ENCODE results near the gene TTC13.
"Not testable (repeated sequence)": the region's sequence is repeated elsewhere in the genome, so short reads cannot be mapped to it uniquely, and the experiment has no call there.

The TTC13 gene

GRCh38 chr1:230978491-230979388, at the start of gene TTC13, which contains the start of gene ARV1:
Gene TTC13 (minus strand): TSS chr1:230978861. CDS start chr1:230978830, 31 bp downstream.
Gene ARV1 (plus strand): TSS chr1:230979094. CDS start chr1:230979106, 12 bp downstream.
- DNase-seq, result peak; percentile 95 to 98

DNA sequence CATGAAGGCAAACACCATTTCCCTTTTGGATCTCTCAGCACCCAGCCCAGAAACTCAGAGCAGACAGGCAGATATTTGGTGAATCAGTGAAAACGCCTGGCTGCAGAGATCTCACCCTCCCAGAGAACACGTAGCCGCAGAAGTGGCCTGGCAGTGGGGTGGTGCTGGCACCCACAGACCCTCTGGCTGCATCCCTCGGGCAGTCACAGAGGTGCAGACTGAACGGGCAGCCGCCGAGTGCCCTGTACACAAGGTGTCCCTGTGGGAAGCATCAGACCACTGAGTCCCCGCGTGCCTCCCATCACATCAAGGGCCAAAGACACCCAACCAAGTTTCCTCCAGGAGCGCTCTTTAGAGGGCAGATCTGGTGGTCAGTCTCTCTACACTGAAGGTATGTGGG, 49.3 kb upstream of the TTC13 start:
- DNase-seq, result no peak

DNA sequence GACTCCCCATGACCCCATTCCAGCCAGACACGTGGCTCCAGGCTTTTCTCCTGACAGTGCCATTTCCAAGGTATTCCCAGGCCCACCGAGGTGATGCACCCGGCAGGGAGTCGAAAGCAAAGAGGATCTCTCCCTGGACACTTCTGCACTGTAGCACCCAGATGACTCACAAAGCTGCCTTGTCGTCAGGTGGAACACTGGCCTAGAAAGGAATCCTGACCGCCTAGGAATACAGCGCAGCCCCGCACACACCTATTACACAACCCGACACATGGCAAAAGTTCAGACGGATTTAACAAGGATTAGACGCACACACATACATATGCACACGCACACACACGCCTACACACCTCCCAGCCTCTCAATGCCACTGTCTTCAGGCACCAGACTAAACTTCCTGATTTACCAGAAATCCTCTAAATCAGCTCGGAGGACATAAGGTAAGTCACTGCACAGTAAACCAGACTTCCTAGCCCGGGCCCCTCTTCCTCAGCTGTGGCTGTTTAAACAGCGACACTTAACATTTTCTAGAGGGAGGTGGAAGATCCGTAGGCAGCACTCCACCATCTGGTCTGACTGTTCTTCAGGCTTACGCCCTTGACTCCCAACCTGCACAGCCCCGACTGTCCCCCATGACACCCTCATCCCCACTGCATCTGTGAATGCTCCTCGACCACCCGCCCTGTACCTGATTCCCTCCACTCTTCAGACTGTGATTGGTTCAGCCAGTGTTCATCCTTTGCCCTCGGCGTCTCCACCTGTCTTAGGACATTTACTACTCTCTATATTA, 48.7 kb upstream of the TTC13 start:
- no peak for DNase-seq

- no peak for DNase-seq
Observed at GRCh38 chr1:231026576-231026975, 47.9 kb upstream of the TTC13 start.

- DNase-seq, result no peak
Observed at GRCh38 chr1:231023150-231023549, 44.5 kb upstream of the TTC13 start.

DNA sequence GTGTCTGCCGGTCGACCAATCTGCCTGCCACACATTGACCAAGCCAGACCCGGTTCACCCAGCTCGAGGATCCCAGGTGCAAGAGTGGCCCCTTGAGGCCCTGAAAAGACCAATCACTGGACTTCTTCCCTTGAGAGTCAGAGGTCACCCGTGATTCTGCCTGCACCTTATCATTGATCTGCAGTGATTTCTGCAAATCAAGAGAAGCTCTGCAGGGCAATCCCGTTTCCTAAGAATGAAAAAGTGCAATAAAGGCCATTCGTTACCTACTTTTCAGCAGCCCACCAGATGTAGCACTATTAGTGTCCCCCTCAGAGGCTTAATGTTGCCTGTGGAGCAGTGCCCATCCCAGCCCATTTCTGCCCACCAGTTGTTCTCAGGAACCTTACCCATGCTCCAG, 43.9 kb upstream of the TTC13 start:
- DNase-seq, result not testable (repeated sequence)

DNA sequence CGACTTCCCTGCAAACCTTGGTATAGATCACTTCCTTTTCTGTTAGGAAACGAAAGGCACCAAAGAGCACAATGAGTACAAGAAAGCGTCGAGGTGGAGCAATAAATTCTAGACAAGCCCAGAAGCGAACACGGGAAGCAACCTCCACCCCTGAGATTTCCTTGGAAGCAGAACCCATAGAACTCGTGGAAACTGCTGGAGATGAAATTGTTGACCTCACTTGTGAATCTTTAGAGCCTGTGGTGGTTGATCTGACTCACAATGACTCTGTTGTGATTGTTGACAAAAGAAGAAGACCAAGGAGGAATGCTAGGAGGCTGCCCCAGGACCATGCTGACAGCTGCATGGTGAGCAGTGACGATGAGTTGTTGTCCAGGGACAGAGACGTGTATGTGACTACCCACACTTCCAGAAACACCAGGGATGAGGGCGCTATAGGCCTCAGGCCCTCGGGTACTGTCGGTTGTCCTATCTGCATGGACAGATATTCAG, 42.9 kb upstream of the TTC13 start:
- no peak for DNase-seq

DNA sequence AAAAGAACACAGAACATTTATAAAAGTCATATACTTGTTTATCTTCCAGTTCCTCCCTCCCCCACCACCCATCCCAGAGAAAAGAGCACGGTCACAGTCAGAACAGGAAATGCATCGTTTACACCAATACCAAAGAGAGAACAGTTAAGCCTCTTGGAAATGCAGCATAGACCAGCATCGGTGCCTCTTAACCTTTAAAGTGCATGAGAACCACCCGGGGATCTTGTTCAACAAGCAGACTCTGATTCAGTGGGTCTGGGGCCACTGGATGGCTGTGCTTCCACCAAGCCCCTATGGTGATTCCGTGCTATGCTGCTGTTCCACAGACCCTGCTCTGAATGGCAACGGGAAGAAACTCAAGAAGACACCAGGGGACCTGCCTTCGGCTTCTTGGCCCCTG, 42.2 kb upstream of the TTC13 start:
- no peak for DNase-seq

DNA sequence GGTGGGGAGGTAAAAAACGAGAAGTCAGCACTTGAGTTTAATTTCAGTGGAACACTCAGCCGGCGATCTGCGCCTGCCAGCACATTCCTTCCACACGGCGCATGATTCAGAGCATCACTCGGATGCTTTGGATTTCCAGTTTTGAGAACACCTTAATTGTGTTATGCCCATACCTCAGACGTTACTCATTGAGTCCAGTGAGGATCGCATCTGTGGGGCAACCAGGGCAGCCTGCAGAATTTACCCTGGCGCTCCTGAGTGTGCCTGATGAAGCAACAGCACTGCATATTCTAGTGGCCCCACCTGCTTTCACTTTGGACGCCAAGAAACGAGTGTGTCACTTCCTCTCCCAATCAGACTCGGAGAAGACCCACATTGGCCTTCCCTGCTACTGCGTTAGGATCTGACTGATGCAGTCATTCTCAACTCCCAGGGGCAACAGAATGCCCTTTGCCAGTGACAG, 41.5 kb upstream of the TTC13 start:
- DNase-seq, result no peak

GRCh38 chr1:231019711-231020110, 41.0 kb upstream of the TTC13 start:
- no peak for DNase-seq

DNA sequence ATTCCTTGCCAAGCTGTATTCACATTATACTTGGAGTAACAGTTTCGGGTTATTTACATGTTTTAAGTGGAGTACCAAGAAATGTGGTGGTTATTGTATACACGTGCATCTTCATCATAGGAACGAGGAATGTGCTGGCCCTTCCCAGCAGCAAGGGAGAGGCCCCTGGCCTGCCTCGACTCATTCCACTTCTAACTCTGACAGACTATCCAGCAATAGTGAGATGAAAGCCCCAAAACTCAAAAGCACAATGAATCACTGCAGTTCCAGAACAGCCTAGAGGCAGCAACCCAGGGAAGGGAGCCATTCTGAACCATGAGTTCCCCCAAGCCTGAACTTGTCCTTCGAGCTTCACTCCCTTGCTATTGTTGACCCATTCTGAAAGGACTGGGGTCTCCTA, 38.3 kb upstream of the TTC13 start:
- no peak for DNase-seq

- DNase-seq, result no peak
Observed at GRCh38 chr1:231016234-231016633, 37.6 kb upstream of the TTC13 start.

GRCh38 chr1:231013391-231014015, 34.8 kb upstream of the TTC13 start:
- DNase-seq, result no peak

DNA sequence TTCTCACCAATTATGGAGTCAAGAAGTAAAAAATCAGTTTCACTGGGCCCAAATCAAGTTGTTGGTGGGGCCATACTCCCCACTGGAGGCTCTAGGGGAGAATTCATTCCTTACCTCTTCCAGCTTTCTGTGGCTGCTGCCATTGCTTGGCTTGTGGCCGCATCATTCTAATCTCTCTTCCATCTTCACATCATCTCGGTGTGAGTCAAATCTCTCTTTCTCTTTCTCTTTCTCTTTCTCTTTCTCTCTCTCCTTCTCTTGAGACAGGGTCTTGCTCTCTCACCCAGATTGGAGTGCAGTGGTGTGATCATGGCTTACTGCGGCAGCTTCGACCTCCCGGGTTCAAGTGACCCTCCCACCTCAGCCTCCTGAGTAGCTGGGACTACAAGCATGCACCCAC, 33.3 kb upstream of the TTC13 start:
- no peak for DNase-seq

DNA sequence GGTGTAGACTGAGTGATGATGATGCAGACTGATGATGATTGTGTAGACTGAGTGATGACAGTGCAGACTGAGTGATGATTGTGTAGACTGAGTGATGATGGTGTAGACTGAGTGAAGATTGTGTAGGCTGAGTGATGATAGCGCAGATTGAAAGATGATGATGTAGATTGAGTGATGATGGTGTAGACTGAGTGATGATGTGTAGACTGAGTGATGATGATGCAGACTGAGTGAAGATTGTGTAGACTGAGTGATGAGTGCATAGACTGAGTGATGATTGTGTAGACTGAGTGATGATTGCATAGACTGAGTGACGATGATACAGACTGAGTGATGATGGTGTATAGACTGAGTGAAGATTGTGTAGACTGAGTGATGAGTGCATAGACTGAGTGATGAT, 32.7 kb upstream of the TTC13 start:
- DNase-seq, result no peak

- not testable (repeated sequence) for DNase-seq
Observed at GRCh38 chr1:231007535-231007934, 28.9 kb upstream of the TTC13 start.

GRCh38 chr1:231001892-231002291, 23.2 kb upstream of the TTC13 start:
- no peak for DNase-seq

DNA sequence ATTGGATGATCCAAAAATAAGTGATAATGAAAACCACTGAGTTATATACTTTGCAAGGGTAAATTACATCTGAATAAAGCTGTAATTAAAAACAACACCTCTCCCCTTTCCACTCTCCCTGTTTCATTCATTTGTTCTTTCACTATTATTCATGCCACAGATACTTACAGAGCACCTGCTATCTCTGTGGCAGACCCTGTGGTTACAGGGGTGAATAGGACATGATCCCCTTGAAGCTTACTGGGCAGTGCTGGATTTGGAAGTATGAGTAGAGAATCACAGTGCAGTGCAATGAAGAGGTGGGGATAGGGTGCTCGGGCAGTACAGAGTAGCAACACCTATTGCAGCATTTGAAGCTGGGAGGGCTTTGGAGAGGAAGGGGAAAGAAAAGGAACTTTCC, 22.0 kb upstream of the TTC13 start:
- DNase-seq, result no peak

GRCh38 chr1:231000201-231000600, 21.5 kb upstream of the TTC13 start:
- DNase-seq, result no peak

DNA sequence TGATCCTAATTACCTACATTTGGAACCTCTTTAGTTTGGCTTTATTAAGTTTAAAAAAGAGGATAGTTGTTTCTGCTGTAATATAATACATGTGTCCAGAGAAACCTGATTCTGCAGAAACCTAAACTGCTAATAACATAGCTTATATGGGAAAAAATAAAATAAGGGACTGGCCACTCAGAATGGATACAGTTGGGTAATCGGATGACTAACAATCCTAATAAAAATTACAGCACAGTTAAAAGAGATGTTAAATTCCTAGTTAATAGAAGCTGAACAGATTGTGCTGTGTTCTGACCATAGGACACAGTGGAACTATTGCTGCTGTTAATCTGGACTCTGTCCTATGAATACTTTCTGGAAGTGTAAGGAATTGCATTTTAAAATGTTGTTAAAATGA, 16.2 kb upstream of the TTC13 start:
- DNase-seq, result no peak

- no peak for DNase-seq
Observed at GRCh38 chr1:230992100-230992774, 13.6 kb upstream of the TTC13 start.

- no peak for DNase-seq
Observed at GRCh38 chr1:230987448-230987847, 8.8 kb upstream of the TTC13 start.

DNA sequence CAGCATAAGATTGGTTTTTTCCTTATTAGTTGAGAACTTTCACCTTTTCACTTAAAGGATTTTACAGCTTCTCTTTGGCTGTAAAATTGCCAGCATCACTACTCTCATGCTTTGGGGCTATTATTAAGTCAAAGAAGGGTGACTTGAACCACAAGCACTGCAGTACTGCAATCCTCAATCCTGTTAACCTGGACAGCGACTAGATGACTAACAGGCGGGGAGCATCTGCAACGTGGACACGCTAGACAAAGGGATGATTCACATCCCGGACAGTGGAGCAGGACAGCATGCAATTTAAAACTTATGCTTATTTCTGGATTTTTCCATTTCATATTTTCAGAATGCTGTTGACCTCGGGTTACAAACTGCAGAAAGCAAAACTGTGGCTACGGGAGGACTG, 8.3 kb upstream of the TTC13 start:
- no peak for DNase-seq

Data from NCI-H526 (cell line).